Retina (tissue), 1 donor: ENCODE measurements around the gene PRKCZ.

Source experiments
- DNase-seq: peaks from one replicate; pipeline ENCODE4 v3.0.0-alpha.2; 2016

PRKCZ gene

GRCh38 chr1:2181752-2182151, 131.5 kb downstream of the PRKCZ start:
- no peak for DNase-seq

- DNase-seq: no peak
Measured at GRCh38 chr1:2182376-2182775, 132.2 kb downstream of the PRKCZ start.

GRCh38 chr1:2183937-2184334, 133.7 kb downstream of the PRKCZ start:
- DNase-seq: no peak

- no peak for DNase-seq
Measured at GRCh38 chr1:2184531-2184930, 134.3 kb downstream of the PRKCZ start.

DNA sequence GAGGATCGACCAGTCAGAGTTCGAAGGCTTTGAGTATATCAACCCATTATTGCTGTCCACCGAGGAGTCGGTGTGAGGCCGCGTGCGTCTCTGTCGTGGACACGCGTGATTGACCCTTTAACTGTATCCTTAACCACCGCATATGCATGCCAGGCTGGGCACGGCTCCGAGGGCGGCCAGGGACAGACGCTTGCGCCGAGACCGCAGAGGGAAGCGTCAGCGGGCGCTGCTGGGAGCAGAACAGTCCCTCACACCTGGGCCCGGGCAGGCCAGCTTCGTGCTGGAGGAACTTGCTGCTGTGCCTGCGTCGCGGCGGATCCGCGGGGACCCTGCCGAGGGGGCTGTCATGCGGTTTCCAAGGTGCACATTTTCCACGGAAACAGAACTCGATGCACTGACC, 134.7 kb downstream of the PRKCZ start:
- DNase-seq: no peak

- DNase-seq: no peak
Measured at GRCh38 chr1:2185880-2186855, 136.0 kb downstream of the PRKCZ start.

DNA sequence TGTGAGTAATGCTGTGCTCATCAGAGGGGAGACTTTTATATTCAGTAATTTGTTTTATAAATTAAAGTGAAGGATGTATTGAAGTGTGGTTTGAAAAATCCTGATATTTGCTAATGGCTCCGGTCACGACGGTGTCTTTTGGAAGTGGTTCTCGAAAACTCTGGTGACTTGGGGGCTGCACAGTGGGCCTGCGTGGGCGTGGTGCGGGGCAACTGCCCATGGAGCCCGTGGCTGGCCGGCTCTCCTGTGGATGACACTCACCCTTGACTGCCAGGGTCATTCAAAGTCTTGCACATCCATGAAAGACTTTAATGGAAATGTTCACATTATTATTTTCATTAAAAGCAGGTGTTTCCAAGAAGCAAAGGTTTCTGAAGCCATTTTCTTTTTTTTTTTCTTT, 136.7 kb downstream of the PRKCZ start:
- no peak for DNase-seq

DNA sequence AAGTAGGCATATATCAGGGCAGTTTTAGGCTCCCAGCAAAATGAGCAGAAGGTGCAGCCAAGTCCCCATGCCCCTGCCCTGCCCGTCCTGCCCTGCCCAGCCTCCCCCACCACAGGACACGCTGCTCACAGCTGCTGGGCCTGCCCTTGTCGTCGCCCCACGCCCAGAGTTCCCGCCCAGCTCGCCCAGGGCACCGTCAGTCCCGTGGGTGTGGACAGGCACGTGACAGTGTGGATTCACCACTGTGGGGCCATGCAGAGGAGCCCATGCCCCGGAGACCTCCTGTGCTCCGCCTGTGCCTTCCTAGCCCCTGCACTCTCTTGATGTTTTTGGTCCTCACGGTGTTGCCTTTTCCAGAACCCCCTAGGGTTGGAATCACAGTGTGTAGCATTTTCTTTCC, 137.4 kb downstream of the PRKCZ start:
- no peak for DNase-seq

DNA sequence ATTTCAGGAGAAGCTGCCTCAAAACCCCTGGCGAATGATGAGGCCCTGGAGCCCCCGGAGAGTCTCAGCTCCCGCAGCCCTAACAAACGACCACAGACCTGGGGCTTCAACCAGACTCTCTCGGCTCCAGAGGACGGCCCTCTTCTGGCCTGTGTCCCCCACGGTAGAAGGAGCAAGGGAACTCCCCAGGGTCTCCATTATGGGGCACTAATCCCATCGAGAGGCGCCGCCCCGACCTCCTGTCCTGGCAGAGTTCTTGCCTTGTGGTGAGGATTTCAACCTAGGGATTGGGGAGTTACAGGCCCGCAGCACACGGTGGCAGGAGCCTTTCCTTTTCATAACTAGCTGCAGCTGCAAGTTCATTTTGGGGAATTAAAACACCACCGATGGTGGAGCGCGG, 138.1 kb downstream of the PRKCZ start:
- DNase-seq: no peak

GRCh38 chr1:2189459-2190425, 139.5 kb downstream of the PRKCZ start:
- DNase-seq: peak; percentile 94

- DNase-seq: no peak
Measured at GRCh38 chr1:2190491-2190976, 140.3 kb downstream of the PRKCZ start.

- no peak for DNase-seq
Measured at GRCh38 chr1:2192031-2192995, 142.1 kb downstream of the PRKCZ start.

DNA sequence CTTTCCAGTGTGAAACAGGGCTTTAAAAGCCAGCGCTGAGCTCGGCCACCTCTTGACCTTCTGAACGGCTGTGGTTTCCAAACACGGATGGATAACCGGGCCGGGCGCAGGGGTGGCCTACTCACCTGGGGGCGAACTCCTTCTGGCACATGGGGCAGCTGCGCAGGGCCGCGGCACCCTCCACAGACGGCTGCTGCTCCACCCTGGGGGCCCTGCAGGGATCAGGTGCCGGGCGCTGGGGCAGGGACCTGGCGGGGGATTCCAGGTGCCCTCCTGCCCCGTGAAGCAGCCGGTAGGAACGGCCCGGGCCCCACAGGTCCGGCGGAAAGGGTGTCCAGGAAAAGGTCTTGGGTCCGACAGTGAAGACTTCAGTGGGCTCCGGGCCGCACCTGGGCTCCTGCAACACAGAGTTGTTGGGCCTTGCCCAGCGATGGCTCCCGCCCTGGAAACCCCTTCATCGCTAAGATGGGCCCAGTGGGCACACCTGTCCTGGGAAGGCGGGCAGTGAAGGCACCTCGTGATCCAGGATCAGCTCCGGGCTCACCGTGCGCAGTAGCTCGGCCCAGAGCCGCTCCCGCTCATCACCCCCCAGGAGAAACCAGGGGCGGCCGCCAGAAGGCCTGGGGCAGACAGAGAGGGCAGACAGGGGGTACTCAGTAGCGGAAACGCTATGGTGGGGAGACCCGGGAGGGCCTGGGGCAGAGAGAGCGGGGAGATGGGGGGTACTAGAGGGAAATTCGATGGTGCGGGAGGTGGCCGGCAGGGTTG, 143.5 kb downstream of the PRKCZ start:
- DNase-seq: no peak

- no peak for DNase-seq
Measured at GRCh38 chr1:2194319-2194897, 144.2 kb downstream of the PRKCZ start, which contains the start of gene FAAP20. TSS of gene FAAP20 (minus strand) at chr1:2194772. CDS start at chr1:2194749, 23 bp downstream.

GRCh38 chr1:2194898-2195673, 144.9 kb downstream of the PRKCZ start:
- DNase-seq: peak; percentile 94

DNA sequence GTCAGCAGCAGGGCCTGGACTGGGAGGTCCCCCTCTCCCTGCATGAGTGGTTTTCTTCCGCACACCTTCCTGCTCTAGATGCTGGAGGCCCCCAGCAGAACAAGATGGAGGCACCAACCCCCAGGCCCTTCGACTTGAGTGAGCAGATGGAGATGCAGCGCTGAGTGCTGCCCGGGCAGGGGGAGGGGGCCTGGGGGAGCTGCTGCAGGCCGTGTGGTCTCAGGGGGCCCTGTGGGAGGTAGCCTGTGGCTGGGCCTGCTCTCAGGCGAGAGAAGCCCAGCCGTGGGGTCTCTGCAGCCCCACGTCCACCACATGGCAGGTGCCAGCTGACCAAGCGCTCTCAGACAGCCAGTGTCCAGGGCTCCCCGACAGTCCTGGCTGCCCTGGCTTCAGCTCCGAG, 145.6 kb downstream of the PRKCZ start:
- DNase-seq: peak; percentile 51

GRCh38 chr1:2196901-2197638, 146.9 kb downstream of the PRKCZ start:
- DNase-seq: no peak

- DNase-seq: no peak
Measured at GRCh38 chr1:2197707-2198165, 147.5 kb downstream of the PRKCZ start.

DNA sequence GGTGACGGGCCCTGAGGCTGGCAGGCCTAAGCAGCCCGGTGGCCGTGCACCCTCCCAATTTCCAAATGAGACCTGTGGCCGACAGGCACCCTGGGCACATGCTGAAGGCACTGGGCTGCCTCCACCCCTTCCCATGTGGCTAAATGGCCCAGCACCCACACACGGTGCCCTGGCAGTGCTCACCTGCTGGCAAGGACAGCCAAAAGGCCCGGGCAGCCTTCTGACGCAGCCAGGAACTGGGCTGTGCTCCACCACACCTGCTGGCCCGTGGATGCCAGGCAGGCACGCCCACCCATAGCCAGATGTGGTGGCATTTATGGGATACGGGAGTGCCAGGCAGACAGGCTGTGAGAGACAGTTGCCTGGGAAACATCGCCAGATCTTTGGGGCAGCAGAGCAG, 148.4 kb downstream of the PRKCZ start:
- no peak for DNase-seq
